GM13976 (cell line): Measurements from ENCODE around the gene CCNY.
"Not testable (repeated sequence)": the region's sequence is repeated elsewhere in the genome, so short reads cannot be mapped to it uniquely, and the experiment has no call there.

ENCODE experiments used
- DNase-seq: peaks from one replicate; pipeline ENCODE4 v3.0.0; 2012; ENCODE audit warnings: low spot score
- CTCF ChIP-seq: IDR thresholded peaks from 2 replicates; pipeline ENCODE4 v1.5.1; 2012; ENCODE audit warnings: borderline replicate concordance, mild to moderate bottlenecking; ENCODE audit not compliant: insufficient read depth; ENCODE audit errors: extremely low read depth, missing control alignments, control extremely low read depth
- in situ Hi-C: fragments of 300-500 bp; cut with MboI; formaldehyde crosslinking; loops from one replicate; pipeline ENCODE4 v1.12.0; 2022; ENCODE audit warnings: low sequenced_read_pairs, mixed read lengths, inconsistent platforms; ENCODE audit not compliant: unreplicated experiment

Gene CCNY

GRCh38 chr10:35511647-35512046, 175.3 kb downstream of the CCNY start:
- TF ChIP-seq CTCF = no peak
- DNase-seq = no peak
- in situ Hi-C loops = no loop called here

- no peak for TF ChIP-seq CTCF
- DNase-seq = no peak
- in situ Hi-C loops = no loop called here
Measured at GRCh38 chr10:35516102-35516670, 179.9 kb downstream of the CCNY start.

GRCh38 chr10:35517431-35518181, 181.3 kb downstream of the CCNY start:
- DNase-seq = no peak
- in situ Hi-C loops = no loop called here
- TF ChIP-seq CTCF = no peak

- DNase-seq, in situ Hi-C loops: not testable (repeated sequence)
Measured at GRCh38 chr10:35518187-35518586, 181.9 kb downstream of the CCNY start.

- no peak for TF ChIP-seq CTCF
- no peak for DNase-seq
- in situ Hi-C loops = no loop called here
Measured at GRCh38 chr10:35520996-35521395, 184.7 kb downstream of the CCNY start.

GRCh38 chr10:35523670-35524225, 187.4 kb downstream of the CCNY start:
- no peak for TF ChIP-seq CTCF
- DNase-seq = peak; percentile 28
- in situ Hi-C loops = no loop called here

GRCh38 chr10:35526746-35527145, 190.4 kb downstream of the CCNY start:
- TF ChIP-seq CTCF = no peak
- in situ Hi-C loops = no loop called here

More at GRCh38 chr10:35526746-35527145, 190.4 kb downstream of the CCNY start:
- no peak for DNase-seq
